GM12891 (cell line): ENCODE data around the gene CLDN20.

Experiments used
- DNase-seq: peaks from one replicate; pipeline ENCODE4 v3.0.0; 2011; ENCODE audit warnings: low spot score; ENCODE audit not compliant: insufficient read length
- FAIRE-seq: peaks from 2 replicates; lab custom pipeline; 2011; peaks lifted over from hg19 to GRCh38; lab: Jason Lieb, UNC
- PAX5 ChIP-seq: IDR thresholded peaks from 2 replicates; pipeline ENCODE4 v1.6.1; 2011; ENCODE audit warnings: low read length, moderate library complexity, mild to moderate bottlenecking; ENCODE audit not compliant: insufficient read depth, severe bottlenecking
- POLR2A ChIP-seq: IDR thresholded peaks from 2 replicates; pipeline ENCODE4 v1.6.1; 2011; ENCODE audit warnings: low read depth, low read length, control low read depth
- POLR2AphosphoS5 ChIP-seq: IDR thresholded peaks from 2 replicates; pipeline ENCODE4 v1.6.1; 2011; ENCODE audit warnings: low read depth, low read length, control low read depth
- POU2F2 ChIP-seq: IDR thresholded peaks from 2 replicates; pipeline ENCODE4 v1.6.1; 2011; ENCODE audit warnings: low read depth, mild to moderate bottlenecking, control low read depth, low read length, moderate library complexity
- SPI1 ChIP-seq: IDR thresholded peaks from 2 replicates; pipeline ENCODE4 v1.6.1; 2011; ENCODE audit warnings: low read depth, low read length, control low read depth
- TAF1 ChIP-seq: IDR thresholded peaks from 2 replicates; pipeline ENCODE4 v1.6.1; 2011; ENCODE audit warnings: low read depth, low read length, control low read depth

Gene CLDN20

DNA sequence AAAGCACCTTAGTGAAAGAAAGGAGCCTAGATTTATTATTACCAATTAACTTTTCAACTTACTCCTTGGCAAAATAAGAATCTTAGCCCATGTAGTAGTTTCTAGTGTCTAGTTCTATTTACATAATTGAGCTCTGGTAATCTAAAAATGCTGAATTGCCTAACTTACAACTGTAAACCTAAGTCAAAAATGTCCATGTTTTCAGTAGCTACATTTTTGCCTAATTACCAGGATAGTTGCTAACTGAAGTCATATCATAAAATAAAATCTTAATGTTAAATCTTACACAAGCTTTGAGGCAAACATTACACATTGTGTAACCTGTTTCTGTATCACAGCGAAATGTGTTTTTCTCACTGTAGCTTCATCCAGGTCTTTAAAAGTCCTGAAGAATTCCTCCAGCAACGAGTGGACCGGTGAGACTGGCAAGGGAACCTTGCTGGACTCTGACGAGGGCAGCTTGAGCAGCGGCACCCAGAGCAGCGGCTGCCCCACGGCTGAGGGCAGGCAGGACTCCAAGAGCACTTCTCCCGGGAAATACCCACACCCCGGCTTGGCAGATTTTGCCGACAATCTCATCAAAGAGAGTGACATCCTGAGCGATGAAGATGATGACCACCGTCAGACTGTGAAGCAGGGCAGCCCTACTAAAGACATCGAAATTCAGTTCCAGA lies 7.6 kb upstream of the CLDN20 start:
- no peak for FAIRE-seq
- no peak for TF ChIP-seq SPI1
- no peak for TF ChIP-seq TAF1
- TF ChIP-seq POLR2A = no peak
- TF ChIP-seq POLR2AphosphoS5 = no peak
- no peak for TF ChIP-seq POU2F2
- TF ChIP-seq PAX5 = no peak
- no peak for DNase-seq

DNA sequence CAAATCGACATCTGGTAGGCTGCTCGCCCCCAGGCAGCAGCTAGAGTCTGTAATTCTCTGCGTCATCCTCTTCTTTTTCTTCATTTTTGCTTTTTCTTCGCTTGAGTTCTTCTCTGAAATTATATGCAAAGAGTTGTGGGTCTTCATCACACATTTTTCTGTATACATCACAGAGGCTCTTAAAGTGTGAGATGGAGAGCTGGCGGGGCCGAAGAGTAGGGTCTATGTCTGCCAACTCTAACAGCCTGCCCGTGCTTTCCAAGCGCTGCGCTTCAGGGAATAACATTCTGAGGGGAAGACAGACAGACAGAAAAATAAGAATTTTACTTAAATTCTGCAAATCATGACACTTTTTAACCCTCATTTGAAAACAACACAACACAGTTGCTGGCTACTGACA lies 6.0 kb upstream of the CLDN20 start:
- no peak for TF ChIP-seq POU2F2
- TF ChIP-seq TAF1 = no peak
- no peak for TF ChIP-seq POLR2A
- no peak for TF ChIP-seq SPI1
- no peak for TF ChIP-seq POLR2AphosphoS5
- no peak for TF ChIP-seq PAX5

GRCh38 chr6:155259204-155259603 lies 4.6 kb upstream of the CLDN20 start:
- DNase-seq (no peak), FAIRE-seq (no peak)
- no peak for TF ChIP-seq SPI1
- TF ChIP-seq POU2F2 = no peak
- no peak for TF ChIP-seq PAX5
- no peak for TF ChIP-seq TAF1
- TF ChIP-seq POLR2AphosphoS5 = no peak
- no peak for TF ChIP-seq POLR2A

More for the DNA sequence above, 6.0 kb upstream of the CLDN20 start:
- DNase-seq (no peak), FAIRE-seq (no peak)

DNA sequence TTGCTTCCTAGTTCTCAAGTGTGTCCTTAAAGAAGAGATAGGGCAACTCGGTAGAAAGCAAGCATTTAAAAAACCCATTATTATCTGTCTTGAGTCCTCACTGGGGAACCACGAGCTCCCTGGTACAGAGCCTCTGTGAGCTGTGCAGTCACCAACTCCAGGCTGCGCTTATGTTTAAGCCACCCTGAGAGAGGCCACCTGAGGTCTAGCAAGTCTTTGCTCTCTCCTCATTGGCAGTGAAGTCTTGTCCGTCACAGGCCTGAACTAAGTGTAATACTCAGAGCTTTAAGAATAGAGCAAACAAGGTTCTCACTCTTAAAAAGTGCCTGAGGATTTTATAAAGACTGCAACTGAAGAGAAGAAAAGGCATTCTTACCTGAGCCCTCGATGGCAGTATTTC lies 3.9 kb upstream of the CLDN20 start:
- TF ChIP-seq POLR2A (no peak), PAX5 (no peak), TAF1 (no peak), POLR2AphosphoS5 (no peak), SPI1 (no peak)

GRCh38 chr6:155260686-155261085 lies 3.1 kb upstream of the CLDN20 start:
- TF ChIP-seq SPI1 (no peak), POU2F2 (no peak), TAF1 (no peak), PAX5 (no peak), POLR2AphosphoS5 (no peak), POLR2A (no peak)
- DNase-seq (no peak), FAIRE-seq (no peak)

More for the DNA sequence above, 3.9 kb upstream of the CLDN20 start:
- FAIRE-seq (no peak), DNase-seq (no peak)

GRCh38 chr6:155261111-155261900 lies 2.5 kb upstream of the CLDN20 start:
- no peak for TF ChIP-seq POLR2A
- no peak for TF ChIP-seq POLR2AphosphoS5
- no peak for TF ChIP-seq POU2F2
- no peak for TF ChIP-seq PAX5
- TF ChIP-seq SPI1 = no peak
- no peak for TF ChIP-seq TAF1
- no peak for DNase-seq
- FAIRE-seq = no peak

DNA sequence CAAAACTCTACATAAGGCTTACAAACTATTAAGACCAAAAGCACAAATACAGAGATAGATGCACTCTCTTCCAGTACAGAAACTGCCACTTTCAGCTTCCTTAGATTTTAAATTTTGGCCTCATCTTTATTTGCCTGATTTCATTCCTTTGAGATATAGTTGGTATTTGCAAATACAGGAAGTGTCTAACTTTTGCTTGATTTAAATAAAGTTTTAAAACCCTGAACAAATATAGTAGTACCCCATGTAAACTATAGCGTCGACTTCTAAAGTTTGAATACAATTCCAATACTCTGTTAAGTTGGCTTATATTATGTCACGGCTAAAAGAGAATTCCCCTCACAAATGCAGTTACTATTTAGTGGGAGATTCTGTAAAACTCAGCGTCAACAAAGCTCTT lies 1.2 kb upstream of the CLDN20 start:
- DNase-seq (no peak), FAIRE-seq (no peak)
- TF ChIP-seq TAF1 (no peak), SPI1 (no peak), POU2F2 (no peak), POLR2A (no peak), PAX5 (no peak), POLR2AphosphoS5 (no peak)

- DNase-seq (no peak), FAIRE-seq (no peak)
- TF ChIP-seq TAF1 = no peak
- TF ChIP-seq POU2F2 = no peak
- no peak for TF ChIP-seq PAX5
- TF ChIP-seq POLR2AphosphoS5 = no peak
Observed at GRCh38 chr6:155264693-155265320, 994 bp downstream of the CLDN20 start.

DNA sequence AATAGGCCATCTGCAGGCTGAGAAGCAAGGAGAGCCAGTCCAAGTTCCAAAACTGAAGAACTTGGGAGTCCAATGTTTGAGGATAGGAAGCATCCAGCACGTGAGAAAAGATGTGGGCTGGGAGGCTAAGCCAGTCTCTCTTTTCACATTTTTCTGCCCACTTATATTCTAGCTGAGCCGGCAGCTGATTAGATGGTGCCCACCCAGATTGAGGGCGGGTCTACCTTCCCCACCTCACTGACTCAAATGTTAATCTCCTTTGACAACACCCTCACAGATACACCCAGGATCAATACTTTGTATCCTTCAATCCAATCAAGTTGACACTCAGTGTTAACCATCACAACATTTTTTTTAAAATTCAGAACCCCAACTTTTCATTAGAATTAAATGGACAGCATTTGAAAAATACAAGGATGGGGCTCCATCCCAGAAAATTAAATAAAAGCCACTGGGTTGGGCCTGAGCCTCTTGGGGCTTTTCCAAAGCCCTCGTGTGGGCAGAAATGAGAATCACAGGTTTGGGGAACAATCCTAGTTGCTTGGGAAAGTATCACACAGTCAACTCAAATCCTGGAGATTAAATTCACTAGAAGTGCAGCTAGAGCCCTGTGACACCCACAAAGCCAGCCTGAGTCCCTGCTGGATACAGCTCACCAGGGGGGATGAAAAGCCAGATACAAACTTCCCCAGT lies 2.2 kb downstream of the CLDN20 start:
- DNase-seq (no peak), FAIRE-seq (no peak)
- TF ChIP-seq PAX5 (no peak), POLR2AphosphoS5 (no peak), SPI1 (no peak), TAF1 (no peak), POLR2A (no peak), POU2F2 (no peak)
